GM13977 (cell line): Measurements from ENCODE around the gene CNIH1.
"Not testable (repeated sequence)": the region's sequence is repeated elsewhere in the genome, so short reads cannot be mapped to it uniquely, and the experiment has no call there.

Experiments used
- DNase-seq: peaks from one replicate; pipeline ENCODE4 v3.0.0; 2012; ENCODE audit warnings: low spot score
- CTCF ChIP-seq: IDR thresholded peaks from 2 replicates; pipeline ENCODE4 v1.5.1; 2012; ENCODE audit warnings: mild to moderate bottlenecking, control low read depth; ENCODE audit not compliant: insufficient read depth; ENCODE audit errors: extremely low read depth, missing control alignments
- in situ Hi-C: fragments of 300-500 bp; cut with MboI; formaldehyde crosslinking; loops from one replicate; pipeline ENCODE4 v1.12.0; 2022; ENCODE audit warnings: low sequenced_read_pairs, low pct_unique_long_range_greater_than_20kb, mixed read lengths, inconsistent platforms; ENCODE audit not compliant: unreplicated experiment

CNIH1 gene

GRCh38 chr14:54470701-54471100 lies 29.5 kb upstream of the CNIH1 start:
- in situ Hi-C loops, result no loop called here
- DNase-seq, result no peak
- no peak for TF ChIP-seq CTCF

GRCh38 chr14:54467280-54467679 lies 26.1 kb upstream of the CNIH1 start:
- DNase-seq, result no peak
- in situ Hi-C loops, result no loop called here
- no peak for TF ChIP-seq CTCF

- in situ Hi-C loops, result no loop called here
- no peak for DNase-seq
- TF ChIP-seq CTCF, result no peak
Observed at GRCh38 chr14:54465654-54466053, 24.5 kb upstream of the CNIH1 start.

GRCh38 chr14:54462048-54462447 lies 20.9 kb upstream of the CNIH1 start:
- in situ Hi-C loops, result no loop called here
- DNase-seq, result no peak
- no peak for TF ChIP-seq CTCF

GRCh38 chr14:54459106-54459505 lies 17.9 kb upstream of the CNIH1 start:
- no peak for DNase-seq
- in situ Hi-C loops, result no loop called here
- TF ChIP-seq CTCF, result no peak

GRCh38 chr14:54458536-54458935 lies 17.4 kb upstream of the CNIH1 start:
- in situ Hi-C loops, DNase-seq: not testable (repeated sequence)

GRCh38 chr14:54457609-54457996 lies 16.4 kb upstream of the CNIH1 start:
- no peak for DNase-seq
- no peak for TF ChIP-seq CTCF
- in situ Hi-C loops, result no loop called here

- in situ Hi-C loops, DNase-seq: not testable (repeated sequence)
Observed at GRCh38 chr14:54456820-54457608, 15.8 kb upstream of the CNIH1 start.
